AG09309 (cell line): ENCODE data around the gene NTRK1.

ENCODE experiments used
- DNase-seq: peaks from one replicate; pipeline ENCODE4 v3.0.0-alpha.2; 2010; ENCODE audit warnings: low read depth
- H3K4me3 ChIP-seq: 2 replicates; pipeline ENCODE4 v1.5.1; 2011; ENCODE audit warnings: mild to moderate bottlenecking, low read depth, low read length, moderate library complexity; ENCODE audit not compliant: control insufficient read depth
- TF ChIP-seq, protein P1 (sequence below): IDR thresholded peaks from 2 replicates; pipeline ENCODE4 v1.5.1; 2011; ENCODE audit warnings: mild to moderate bottlenecking, low read depth, low read length, inconsistent platforms; ENCODE audit not compliant: insufficient read depth, control insufficient read depth; ENCODE audit errors: missing control alignments

NTRK1 gene

DNA sequence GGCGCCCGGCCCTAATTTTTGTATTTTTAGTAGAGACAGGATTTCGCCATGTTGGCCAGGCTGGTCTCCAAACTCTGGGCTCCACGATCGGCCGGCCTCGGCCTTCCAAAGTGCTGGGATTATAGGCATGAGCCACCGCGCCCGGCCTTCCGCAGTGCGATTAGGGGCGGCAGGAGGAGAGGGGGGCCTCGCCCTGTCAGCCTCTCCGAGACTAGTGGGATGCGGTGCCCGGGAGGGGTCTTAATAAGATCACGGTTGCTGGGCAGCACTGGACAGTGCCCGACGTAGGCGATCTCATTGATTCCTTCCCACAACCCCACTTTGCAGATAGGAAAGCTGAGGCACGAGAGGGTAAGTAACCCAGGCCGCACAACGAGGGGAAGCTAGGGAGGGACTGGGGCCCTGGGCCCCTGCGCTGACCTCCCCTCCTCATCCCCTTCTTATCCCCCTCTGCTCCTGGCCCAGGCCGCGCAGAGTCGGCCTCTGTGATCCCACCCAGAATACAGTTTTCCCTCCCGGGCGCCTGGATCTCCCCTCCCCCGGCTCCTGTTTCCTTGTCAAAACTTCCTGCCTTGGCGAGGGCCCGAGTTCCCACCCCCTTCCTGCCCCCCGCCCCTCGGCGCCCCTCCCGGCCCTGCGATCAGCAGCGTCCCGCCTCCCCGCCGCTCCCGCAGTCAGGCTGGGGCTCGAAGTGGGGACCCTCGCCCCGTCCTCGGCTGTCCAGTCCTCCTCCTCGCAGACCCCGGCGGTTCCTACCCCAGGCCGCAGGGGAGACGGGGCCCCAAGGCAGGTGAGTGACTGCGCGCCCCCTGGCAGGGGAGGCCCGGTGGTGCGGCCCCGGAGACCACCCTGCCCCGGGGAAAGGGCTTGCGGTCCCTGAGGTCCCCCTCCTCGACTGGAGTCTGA, 32.6 kb downstream of the NTRK1 start, which contains the start of gene PEAR1:
Gene PEAR1, plus strand, starts transcription at position 671 of the 906 bp plus-strand sequence. CDS start 10,209 bp downstream, outside the sequence.
- no peak for DNase-seq
- H3K4me3 ChIP-seq: peak within 1 kb of the TSS; percentile 17
- TF ChIP-seq, protein P1, sequence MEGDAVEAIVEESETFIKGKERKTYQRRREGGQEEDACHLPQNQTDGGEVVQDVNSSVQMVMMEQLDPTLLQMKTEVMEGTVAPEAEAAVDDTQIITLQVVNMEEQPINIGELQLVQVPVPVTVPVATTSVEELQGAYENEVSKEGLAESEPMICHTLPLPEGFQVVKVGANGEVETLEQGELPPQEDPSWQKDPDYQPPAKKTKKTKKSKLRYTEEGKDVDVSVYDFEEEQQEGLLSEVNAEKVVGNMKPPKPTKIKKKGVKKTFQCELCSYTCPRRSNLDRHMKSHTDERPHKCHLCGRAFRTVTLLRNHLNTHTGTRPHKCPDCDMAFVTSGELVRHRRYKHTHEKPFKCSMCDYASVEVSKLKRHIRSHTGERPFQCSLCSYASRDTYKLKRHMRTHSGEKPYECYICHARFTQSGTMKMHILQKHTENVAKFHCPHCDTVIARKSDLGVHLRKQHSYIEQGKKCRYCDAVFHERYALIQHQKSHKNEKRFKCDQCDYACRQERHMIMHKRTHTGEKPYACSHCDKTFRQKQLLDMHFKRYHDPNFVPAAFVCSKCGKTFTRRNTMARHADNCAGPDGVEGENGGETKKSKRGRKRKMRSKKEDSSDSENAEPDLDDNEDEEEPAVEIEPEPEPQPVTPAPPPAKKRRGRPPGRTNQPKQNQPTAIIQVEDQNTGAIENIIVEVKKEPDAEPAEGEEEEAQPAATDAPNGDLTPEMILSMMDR: no peak

- TF ChIP-seq, protein P1: no peak
- no peak for DNase-seq
- no peak overlapping the region for H3K4me3 ChIP-seq
These were observed 33.3 kb downstream of the NTRK1 start for GRCh38 chr1:156894001-156894400.

GRCh38 chr1:156894711-156895454, 34.2 kb downstream of the NTRK1 start:
- DNase-seq: no peak
- TF ChIP-seq, protein P1: no peak
- H3K4me3 ChIP-seq: no peak overlapping the region

DNA sequence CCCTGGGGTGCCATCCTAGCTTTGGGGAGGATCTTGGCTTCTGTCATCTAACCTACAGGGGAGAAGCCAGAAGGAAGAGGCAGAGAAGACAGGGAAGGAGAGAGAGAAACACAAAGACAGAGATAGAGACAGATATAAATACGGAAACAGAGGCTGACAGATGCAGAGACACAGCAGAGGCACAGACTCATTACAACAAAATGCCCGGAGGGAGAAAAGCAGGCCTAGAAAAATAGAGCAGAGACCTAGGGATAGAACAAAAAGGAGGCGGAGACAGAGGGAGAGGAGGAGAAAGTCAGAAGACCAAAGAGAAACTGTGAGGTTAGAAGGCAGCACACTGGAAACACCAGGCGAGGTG, 34.8 kb downstream of the NTRK1 start:
- no peak for DNase-seq
- H3K4me3 ChIP-seq: no peak overlapping the region
- TF ChIP-seq, protein P1: no peak

DNA sequence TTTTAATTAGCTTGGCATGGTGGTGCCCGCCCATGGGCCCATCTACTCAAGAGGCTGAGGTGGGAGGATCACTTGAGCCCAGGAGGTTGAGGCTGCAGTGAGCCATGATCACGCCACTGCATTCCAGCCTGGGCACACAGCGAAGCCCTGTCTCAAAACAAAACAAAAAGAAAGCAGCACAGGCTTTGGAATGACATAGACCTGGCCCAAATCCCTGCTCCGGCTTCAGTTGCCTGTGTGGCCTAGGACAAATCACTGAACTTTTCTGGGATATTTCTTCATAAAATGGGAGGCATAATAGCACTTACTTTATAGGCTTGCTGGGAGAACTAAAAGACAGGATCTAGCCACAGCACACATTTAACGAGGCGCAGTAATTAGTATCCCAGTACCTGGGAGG, 35.3 kb downstream of the NTRK1 start:
- TF ChIP-seq, protein P1: no peak
- no peak for DNase-seq
- H3K4me3 ChIP-seq: no peak overlapping the region

- TF ChIP-seq, protein P1: no peak
- DNase-seq: peak; percentile 43
- no peak overlapping the region for H3K4me3 ChIP-seq
These were observed 35.9 kb downstream of the NTRK1 start for GRCh38 chr1:156896490-156897033.
